Fibroblast of lung (primary cell): ENCODE results near the gene MSI2.

Source experiments
- EZH2 ChIP-seq: IDR thresholded peaks from 2 replicates; pipeline ENCODE4 v1.5.1; 2012; ENCODE audit warnings: low read length, control low read depth, mild to moderate bottlenecking; ENCODE audit errors: missing control alignments
- TF ChIP-seq, protein P1 (sequence below), 2 donors: IDR thresholded peaks in 1 of 2; conservative IDR thresholded peaks in 1 of 2; 1 replicate in 1 of 2; 2 replicates in 1 of 2; pipeline ENCODE4 v1.5.1; 2011 to 2012; ENCODE audit warnings: low read length in 2 of 2, control low read depth in 1 of 2, inconsistent platforms in 1 of 2, low read depth in 1 of 2, mild to moderate bottlenecking in 1 of 2

DNA sequence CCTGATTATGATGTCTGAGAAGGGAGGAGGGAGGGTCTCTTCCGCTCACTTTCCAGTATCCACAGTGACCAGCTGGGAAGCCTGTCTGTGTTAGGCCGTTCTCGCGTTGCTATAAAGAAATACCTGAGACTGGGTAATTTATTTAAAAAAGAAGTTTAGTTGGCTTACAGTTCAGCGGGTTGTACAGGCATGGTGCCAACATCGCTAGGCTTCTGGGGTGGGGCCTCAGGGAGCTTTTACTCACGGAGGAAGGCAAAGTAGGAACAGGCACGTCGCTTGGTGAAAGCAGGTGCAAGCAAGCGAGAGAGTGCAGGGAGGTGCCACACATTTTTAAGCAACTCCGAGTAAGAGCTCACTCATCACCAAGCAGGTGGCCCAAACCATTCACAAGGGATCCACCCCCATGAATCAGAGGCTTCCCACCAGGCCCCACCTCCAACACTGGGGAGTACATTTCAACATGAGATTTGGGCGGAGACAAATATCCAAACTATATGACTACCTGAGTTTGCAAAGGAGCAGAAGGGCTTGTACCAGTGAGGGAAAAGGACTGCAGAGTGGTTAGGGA lies 351.3 kb downstream of the MSI2 start:
- TF ChIP-seq, protein P1, sequence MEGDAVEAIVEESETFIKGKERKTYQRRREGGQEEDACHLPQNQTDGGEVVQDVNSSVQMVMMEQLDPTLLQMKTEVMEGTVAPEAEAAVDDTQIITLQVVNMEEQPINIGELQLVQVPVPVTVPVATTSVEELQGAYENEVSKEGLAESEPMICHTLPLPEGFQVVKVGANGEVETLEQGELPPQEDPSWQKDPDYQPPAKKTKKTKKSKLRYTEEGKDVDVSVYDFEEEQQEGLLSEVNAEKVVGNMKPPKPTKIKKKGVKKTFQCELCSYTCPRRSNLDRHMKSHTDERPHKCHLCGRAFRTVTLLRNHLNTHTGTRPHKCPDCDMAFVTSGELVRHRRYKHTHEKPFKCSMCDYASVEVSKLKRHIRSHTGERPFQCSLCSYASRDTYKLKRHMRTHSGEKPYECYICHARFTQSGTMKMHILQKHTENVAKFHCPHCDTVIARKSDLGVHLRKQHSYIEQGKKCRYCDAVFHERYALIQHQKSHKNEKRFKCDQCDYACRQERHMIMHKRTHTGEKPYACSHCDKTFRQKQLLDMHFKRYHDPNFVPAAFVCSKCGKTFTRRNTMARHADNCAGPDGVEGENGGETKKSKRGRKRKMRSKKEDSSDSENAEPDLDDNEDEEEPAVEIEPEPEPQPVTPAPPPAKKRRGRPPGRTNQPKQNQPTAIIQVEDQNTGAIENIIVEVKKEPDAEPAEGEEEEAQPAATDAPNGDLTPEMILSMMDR (conservative IDR thresholded peaks at IDR 0.05 in 1 of 2, IDR thresholded peaks at IDR 0.05 in 1 of 2; ENCODE audit: low read depth in 1 of 2, low read length in 2 of 2), result no peak
- no peak for TF ChIP-seq EZH2
